ENCODE data around the gene CHD6. TPM values are rescaled to one million over a fixed set of nuclear protein-coding genes. Genes with fewer than 3 reads are reported as not detected.

CHD6 gene
- total RNA-seq, 1 experiment from 2014 or later: 27.2 TPM

DNA sequence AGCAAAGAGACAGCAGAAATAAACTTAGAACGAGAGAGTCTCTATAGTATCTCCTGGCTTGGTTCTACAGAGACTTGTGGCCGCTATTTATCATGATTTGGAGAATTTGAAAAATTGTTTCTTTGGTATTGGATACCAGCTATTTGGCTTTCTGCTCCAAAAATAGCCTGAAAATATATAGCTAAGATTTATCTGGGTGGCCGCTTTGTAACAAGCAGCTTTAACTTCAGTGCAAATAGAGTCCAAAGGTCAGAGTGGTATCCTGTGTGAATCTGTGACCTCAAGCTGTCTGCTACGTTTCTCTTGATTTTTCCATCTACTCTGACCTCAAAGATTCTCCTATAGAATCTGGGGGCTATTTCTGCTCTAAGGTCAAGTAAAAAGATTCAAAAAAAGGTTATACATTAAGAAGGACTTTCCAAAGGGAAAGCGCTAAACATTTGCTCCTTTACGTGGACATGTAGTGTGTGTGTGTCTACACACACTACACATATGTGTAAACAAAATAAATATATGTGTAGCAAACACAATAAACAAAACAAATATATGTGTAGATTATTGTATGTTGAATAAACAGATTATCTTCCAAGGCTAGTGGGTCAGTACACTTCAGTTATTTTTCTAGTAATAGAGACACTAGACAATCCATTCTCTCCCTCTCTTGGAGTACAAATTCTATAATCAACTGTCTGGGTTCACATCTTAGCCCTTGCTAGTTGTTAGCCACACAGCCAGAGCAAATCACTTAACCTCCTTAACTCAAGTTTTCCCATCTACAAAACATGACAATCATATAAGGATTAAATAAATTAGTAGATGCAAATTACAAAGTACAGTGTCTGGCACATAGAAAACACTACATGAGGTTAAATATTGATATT lies 40.8 kb downstream of the CHD6 start:
- no peak overlapping the region for H3K27ac Mint-ChIP-seq (ENCODE audit: low read depth, unreplicated experiment)
- CTCF ChIA-PET: no interaction called here
- POLR2A ChIA-PET: interaction anchor here (1.2 kb wide), 1 partner anchor 9 kb away, joined by 3 read pairs; no protein-coding TSS in a partner anchor
- DNase-seq (ENCODE audit: unreplicated experiment): no peak
- BruUV-seq (replicated peaks): no TSS peak
- H3K27me3 Mint-ChIP-seq (ENCODE audit: insufficient read depth, unreplicated experiment): no peaks in the 10 kb centered on the region
- intact Hi-C loops (cut with micrococcal nuclease): no loop called here
- H3K36me3 Mint-ChIP-seq (ENCODE audit: insufficient read depth, unreplicated experiment): peaks cover 5% of the 10 kb centered on the region
- peaks cover 6% of the 10 kb centered on the region for H3K4me1 Mint-ChIP-seq (ENCODE audit: insufficient read depth, unreplicated experiment)
- TF ChIP-seq, protein P1, sequence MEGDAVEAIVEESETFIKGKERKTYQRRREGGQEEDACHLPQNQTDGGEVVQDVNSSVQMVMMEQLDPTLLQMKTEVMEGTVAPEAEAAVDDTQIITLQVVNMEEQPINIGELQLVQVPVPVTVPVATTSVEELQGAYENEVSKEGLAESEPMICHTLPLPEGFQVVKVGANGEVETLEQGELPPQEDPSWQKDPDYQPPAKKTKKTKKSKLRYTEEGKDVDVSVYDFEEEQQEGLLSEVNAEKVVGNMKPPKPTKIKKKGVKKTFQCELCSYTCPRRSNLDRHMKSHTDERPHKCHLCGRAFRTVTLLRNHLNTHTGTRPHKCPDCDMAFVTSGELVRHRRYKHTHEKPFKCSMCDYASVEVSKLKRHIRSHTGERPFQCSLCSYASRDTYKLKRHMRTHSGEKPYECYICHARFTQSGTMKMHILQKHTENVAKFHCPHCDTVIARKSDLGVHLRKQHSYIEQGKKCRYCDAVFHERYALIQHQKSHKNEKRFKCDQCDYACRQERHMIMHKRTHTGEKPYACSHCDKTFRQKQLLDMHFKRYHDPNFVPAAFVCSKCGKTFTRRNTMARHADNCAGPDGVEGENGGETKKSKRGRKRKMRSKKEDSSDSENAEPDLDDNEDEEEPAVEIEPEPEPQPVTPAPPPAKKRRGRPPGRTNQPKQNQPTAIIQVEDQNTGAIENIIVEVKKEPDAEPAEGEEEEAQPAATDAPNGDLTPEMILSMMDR (IDR thresholded peaks at IDR 0.05; ENCODE audit: unreplicated experiment): no peak
- H3K4me3 Mint-ChIP-seq (ENCODE audit: unreplicated experiment): no peak overlapping the region
- H3K9me3 Mint-ChIP-seq (ENCODE audit: unreplicated experiment): peaks cover under 1% of the 10 kb centered on the region

DNA sequence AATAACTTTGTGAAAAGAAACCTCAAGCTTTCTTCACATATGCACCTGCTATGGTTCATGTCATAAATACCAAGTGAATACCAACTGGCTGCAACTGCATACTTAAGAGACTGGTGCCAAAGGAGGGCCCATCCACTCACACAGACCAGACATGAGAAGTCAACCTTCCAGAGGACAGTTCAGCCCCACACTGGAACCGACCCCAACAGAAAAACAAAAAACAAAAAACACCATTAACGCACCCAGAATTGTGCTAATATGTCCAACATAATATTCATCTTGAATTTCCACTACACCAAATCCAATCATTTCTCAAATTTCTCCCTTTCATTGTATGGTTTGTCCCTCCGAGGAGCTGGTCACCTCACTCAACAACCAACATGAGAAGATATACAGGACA lies 42.8 kb downstream of the CHD6 start:
- Mint-ChIP-seq H3K27me3 (ENCODE audit: insufficient read depth, unreplicated experiment) (no peaks in the 10 kb centered on the region), H3K4me1 (ENCODE audit: insufficient read depth, unreplicated experiment) (peaks cover 6% of the 10 kb centered on the region), H3K4me3 (ENCODE audit: unreplicated experiment) (no peak overlapping the region), H3K9me3 (ENCODE audit: unreplicated experiment) (no peaks in the 10 kb centered on the region), H3K27ac (ENCODE audit: low read depth, unreplicated experiment) (no peak overlapping the region), H3K36me3 (ENCODE audit: insufficient read depth, unreplicated experiment) (peaks cover 6% of the 10 kb centered on the region)
- no TSS peak for BruUV-seq (replicated peaks)
- DNase-seq (ENCODE audit: unreplicated experiment): no peak
- ChIA-PET POLR2A (interaction anchor here (0.5 to 0.9 kb wide), 2 partner anchors 10 to 11 kb away, joined by 4 read pairs; no protein-coding TSS in a partner anchor), CTCF (interaction anchor here (0.5 to 1.3 kb wide), 5 partner anchors 28 to 1617 kb away, joined by 3 read pairs; partner anchors contain the start of gene LPIN3)
- intact Hi-C loops (cut with micrococcal nuclease): no loop called here
- TF ChIP-seq, protein P1 (IDR thresholded peaks at IDR 0.05; ENCODE audit: unreplicated experiment): no peak

DNA sequence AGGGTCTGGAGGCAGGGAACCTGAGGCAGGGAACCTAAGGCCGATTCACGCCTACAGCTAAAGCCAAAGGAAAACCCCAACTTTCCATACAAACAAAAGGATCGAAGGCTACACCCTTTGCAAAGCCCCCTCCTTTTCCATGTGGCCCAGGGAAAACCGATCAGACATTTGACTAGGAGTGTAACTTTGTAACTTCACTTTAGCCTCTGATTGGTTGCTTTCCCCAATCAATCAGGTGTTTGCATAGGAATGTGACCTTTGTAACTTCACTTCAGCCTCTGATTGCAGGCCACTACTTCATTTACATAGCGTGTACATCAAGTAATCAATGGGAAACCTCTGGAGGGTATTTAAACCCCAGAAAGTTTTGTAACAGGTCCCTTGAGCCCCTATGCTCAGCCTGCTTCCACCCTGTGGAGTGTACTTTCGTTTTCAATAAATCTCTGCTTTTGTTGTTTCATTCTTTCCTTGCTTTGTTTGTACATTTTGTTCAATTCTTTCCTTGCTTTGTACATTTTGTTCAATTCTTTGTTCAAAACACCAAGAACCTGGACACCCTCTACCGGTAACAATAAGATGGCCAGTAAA lies 43.3 kb downstream of the CHD6 start:
- TF ChIP-seq, protein P1 (IDR thresholded peaks at IDR 0.05; ENCODE audit: unreplicated experiment): no peak
- Mint-ChIP-seq H3K27me3 (ENCODE audit: insufficient read depth, unreplicated experiment) (no peaks in the 10 kb centered on the region), H3K36me3 (ENCODE audit: insufficient read depth, unreplicated experiment) (peaks cover 6% of the 10 kb centered on the region), H3K4me3 (ENCODE audit: unreplicated experiment) (no peak overlapping the region), H3K9me3 (ENCODE audit: unreplicated experiment) (no peaks in the 10 kb centered on the region), H3K27ac (ENCODE audit: low read depth, unreplicated experiment) (no peak overlapping the region), H3K4me1 (ENCODE audit: insufficient read depth, unreplicated experiment) (peaks cover 6% of the 10 kb centered on the region)
- CTCF ChIA-PET: interaction anchor here (0.6 kb wide), 1 partner anchor 29 kb away, joined by 3 read pairs; no protein-coding TSS in a partner anchor
- no TSS peak for BruUV-seq (replicated peaks)
- intact Hi-C loops (cut with micrococcal nuclease): no loop called here
- no peak for DNase-seq (ENCODE audit: unreplicated experiment)
- POLR2A ChIA-PET: interaction anchor here (0.5 to 1.8 kb wide), 3 partner anchors 11 to 40 kb away, joined by 3 to 4 read pairs (median 4); no protein-coding TSS in a partner anchor

DNA sequence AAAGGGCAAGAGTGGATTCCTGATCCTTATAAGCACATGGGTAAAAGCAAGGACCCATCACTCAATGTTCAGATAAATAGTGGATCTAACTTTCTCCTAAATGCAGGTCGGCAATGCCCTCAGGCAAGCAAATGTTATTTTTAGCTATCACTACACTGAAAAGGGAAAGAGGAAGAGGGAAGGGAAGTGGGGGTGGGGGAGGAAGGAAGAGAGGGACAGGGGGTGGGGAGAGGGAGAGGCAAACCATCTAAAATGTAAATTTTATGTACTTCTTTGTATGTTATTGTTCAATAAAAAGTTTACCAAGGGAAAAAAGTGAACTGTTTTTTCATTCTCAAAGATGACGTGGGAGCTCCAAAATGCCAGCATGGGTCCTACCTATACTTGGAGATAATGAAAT lies 44.2 kb downstream of the CHD6 start:
- intact Hi-C loops (cut with micrococcal nuclease): no loop called here
- DNase-seq (ENCODE audit: unreplicated experiment): no peak
- Mint-ChIP-seq H3K9me3 (ENCODE audit: unreplicated experiment) (no peaks in the 10 kb centered on the region), H3K4me1 (ENCODE audit: insufficient read depth, unreplicated experiment) (peaks cover 6% of the 10 kb centered on the region), H3K27ac (ENCODE audit: low read depth, unreplicated experiment) (no peak overlapping the region), H3K27me3 (ENCODE audit: insufficient read depth, unreplicated experiment) (no peaks in the 10 kb centered on the region), H3K4me3 (ENCODE audit: unreplicated experiment) (no peak overlapping the region), H3K36me3 (ENCODE audit: insufficient read depth, unreplicated experiment) (peaks cover 8% of the 10 kb centered on the region)
- POLR2A ChIA-PET: interaction anchor here (0.7 to 1.8 kb wide), 3 partner anchors 14 to 39 kb away, joined by 3 to 4 read pairs (median 3); no protein-coding TSS in a partner anchor
- BruUV-seq (replicated peaks): no TSS peak
- CTCF ChIA-PET: interaction anchor here (0.6 to 0.9 kb wide), 2 partner anchors 161 to 164 kb away, joined by 3 read pairs; no protein-coding TSS in a partner anchor
- TF ChIP-seq, protein P1 (IDR thresholded peaks at IDR 0.05; ENCODE audit: unreplicated experiment): no peak

Measured in MCF 10A (cell line).